Activated T-cell treated with anti-CD3 and anti-CD28 coated beads for 4 hours (primary cell): ENCODE measurements around the gene DUSP14.
A peak's percentile ranks its signal among the peaks of the same experiment; 100 is the strongest.
"Not testable (repeated sequence)": the region's sequence is repeated elsewhere in the genome, so short reads cannot be mapped to it uniquely, and the experiment has no call there.

Source experiments
- DNase-seq: peaks from one replicate; pipeline ENCODE4 v3.0.0-alpha.2; 2020

The DUSP14 gene, protein sequence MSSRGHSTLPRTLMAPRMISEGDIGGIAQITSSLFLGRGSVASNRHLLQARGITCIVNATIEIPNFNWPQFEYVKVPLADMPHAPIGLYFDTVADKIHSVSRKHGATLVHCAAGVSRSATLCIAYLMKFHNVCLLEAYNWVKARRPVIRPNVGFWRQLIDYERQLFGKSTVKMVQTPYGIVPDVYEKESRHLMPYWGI

DNA sequence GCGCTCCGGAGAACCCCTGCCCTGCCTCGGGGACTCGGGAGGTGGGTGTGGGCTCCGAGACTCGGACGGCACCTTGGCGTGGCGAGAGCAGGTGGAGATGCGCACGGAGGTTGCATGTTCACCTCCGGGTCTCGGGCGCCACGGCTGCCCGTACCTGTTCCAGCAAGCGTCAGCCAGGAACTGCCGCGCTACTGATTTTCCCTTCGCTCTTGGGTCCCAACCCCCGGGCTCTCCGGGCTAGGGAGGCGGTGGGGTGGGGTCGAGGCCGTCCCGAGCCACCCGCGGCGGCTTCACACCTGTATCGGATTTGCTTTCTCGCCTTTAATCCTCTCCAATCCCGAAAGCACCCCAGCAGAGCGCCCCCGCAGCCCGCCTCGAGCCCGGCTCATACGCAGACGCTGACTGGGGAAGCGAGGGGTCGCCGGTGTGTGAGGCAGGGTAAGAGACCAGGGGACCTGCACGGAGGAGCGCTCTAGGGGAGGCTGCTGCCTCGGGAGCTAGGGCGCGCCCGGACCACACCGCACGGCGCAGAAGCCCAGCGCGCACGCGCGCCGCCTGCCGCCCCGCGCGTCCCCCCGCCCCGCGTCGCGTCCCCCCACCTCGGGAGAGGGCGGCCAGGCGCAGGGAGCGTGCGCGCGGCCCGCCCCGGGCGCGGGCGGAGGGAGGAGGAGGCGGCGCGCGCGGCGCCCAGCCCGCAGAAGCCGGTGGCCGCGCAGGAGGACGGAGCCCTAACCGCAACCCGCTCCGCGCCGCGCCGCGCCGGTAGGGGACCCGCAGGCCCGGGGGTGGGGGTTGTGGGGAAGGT, at the start of gene DUSP14:
TSS of gene DUSP14 (plus strand) at position 695 of the 805 bp plus-strand sequence. CDS start 22,382 bp downstream, outside the sequence.
- peak; percentile 68 for DNase-seq

DNA sequence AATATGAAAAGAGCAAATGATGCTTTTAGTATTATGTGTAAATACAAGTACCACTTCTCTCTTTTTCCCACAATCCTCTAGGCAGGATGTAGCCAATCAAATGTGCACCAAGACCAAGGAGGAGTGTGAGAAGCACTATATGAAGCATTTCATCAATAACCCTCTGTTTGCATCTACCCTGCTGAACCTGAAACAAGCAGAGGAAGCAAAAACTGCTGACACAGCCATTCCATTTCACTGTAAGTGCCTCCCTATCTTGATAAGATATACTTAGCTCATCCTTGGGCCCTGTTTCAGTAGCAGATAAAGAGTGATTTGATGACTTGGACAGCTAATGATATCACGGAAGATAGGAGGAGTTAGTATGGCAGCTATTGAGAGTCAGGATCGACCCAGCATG, 49.3 kb upstream of the DUSP14 start:
- DNase-seq, result no peak

DNA sequence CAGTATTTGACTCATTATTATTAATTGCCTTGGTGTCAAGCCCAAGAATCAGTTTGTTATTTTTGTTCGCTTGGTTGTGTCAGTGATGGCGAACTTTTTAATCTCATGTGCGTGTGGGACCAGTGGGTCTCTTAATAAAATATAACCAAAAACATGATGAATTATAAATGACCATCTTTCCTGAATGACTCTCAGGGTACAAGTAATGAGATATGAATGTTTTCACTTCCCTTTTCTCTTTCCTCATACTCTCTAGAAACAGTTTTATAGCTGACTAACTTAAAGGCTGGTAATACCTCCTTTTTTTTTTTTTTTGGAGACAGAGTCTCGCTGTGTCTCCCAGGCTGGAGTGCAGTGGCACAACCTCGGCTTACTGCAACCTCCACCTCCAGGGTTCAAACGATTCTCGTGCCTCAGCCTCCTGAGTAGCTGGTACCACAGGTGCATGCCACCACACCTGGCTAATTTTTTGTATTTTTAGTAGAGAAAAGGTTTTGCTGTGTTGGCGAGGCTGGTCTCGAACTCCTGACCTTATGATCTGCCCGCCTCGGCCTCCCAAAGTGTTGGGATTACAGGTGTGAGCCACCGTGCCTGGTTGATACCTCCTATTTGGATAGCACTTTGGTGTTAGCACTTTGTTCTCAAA, 48.2 kb upstream of the DUSP14 start:
- not testable (repeated sequence) for DNase-seq

DNA sequence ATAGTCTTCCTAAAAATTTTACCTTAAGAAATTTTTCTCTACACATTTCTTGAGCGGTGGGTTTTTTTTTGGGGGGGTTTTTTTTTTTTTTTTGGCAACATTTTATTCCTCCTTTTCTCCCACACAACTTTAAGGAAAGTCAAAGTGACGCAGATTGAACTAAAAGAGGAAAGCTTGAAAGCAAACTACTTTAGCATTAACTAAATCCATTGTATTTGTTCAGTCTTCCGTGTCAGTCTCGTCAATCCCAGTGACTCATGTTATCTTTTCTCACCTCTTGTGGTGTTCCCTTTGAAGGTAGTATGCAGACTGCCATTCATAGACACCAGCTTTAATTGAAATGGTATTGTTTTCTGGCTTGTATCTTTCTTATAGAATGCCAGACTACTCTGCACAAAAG, 43.7 kb upstream of the DUSP14 start:
- no peak for DNase-seq

DNA sequence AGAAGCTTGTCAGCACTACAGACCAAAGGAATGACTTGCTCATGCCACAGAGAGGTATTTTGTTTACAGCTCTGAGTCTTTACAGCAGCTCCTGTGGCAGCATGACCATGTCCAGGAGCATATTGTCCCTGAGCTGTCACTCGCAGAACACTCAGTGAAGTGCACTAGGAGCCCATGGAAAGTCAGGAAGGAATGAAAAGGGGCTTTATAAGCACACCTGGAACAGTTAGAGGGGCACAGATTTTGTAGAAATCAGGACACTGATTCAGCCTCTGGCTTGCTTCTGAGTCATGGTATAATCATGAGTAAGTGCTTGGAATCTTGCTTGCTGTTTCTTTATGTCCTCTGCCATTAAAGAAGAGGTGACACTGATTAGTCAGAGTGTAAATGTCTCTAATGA, 42.0 kb upstream of the DUSP14 start:
- no peak for DNase-seq

DNA sequence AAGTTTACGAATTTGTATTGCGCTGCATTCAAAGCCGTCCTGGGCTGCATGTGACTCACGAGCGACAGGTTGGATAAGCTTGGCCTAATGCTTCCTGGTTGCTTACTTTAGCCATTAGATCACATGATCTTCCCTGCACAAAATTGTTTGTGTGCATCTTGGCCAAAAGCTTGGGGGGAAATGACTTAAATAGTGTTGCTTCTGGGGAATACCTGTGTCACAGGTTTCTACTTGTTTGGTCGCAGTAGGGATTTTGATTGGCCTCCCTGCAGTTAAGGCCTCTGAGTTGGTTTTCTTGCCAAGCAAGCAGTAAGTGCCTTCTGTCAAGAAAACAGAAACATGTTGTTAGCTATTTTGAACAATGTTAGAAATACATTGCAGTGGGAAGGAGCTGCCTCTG, 39.6 kb upstream of the DUSP14 start:
- no peak for DNase-seq

DNA sequence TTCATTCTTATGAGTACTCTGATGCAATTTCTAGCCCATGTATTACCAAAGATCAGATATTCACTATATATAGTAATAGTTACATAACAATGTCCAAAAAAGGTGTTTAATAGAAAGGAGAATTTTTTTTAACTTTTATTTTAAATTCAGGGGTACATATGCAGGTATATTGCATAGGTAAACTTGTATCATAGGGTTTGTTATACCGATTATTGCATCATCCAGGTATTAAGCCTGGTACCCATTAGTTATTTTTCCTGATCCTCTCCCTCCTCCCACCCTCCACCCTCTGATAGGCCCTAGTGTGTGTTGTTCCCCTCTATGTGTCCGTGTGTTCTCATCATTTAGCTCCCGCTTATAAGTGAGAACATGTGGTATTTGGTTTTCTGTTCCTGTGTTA, 31.9 kb upstream of the DUSP14 start:
- DNase-seq, result not testable (repeated sequence)

DNA sequence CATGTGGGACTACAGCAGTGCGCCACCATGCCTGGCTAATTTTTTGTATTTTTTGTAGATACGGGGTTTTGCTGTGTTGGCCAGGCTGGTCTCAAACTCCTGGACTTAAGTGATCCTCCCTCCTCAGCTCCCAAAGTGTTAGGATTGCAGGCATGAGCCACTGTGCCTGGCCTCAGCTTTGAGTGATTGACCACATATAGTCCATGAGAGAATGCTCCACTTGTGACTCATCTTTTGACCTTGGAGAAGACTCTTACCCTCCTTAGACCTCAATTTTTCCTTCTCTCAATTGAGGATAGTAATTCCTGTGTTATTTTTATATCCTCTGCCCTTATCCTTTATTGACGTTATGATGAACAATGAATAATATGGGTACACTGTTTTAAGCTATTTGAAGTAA, 30.9 kb upstream of the DUSP14 start:
- DNase-seq, result no peak

DNA sequence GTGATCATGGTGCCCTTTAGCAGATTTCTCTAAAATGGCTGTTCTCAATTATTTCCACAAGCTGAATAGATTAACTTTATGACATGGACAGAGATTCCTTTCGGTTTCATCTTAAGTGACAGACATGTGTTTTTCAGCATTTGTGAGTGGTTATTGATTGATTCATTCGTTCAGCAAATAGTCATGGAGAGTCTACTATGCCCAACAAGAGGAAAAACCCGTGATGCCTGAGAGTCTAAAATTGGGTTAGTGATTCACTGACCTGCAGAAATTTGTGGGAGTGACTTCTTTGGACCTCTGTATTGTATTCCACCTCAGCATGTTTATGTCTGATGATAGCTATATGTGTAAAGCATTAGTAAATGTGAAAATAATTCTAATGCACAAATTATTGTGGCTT, 28.0 kb upstream of the DUSP14 start:
- no peak for DNase-seq

DNA sequence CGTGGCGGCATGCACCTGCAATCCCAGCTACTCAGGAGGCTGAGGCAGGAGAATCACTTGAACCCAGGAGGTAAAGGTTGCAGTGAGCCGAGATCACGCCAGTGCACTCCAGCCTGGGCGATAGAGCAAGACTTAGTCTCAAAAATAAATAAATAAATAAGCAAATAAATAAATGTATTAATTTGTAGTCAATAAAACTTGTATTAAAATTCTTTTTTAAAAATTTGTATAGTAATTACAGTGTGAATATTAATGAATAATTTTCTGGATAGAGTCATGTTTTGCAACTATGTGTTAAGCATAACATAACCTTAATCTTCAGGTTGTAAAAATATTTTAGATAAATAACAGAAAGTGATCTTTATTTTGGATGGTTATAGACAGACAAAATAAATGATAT, 27.2 kb upstream of the DUSP14 start:
- no peak for DNase-seq

DNA sequence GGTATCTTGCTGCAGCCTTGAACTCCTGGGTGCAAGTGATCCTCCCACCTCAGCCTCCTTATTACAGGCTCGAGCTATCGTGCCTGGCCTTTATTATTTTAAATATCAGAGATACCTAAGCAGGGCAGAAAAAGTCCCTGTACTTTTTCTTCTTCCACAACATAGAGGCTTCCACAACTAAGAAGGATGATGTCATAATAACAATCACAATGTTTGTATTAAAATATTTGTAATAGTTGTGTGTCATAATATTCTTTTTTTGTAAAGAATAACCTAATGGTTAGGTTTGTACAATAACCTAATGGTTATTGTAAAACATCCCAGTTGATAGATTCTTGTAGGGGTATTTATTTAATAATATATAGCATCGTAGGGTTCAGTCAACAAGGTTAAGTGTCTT, 26.7 kb upstream of the DUSP14 start:
- DNase-seq, result no peak

DNA sequence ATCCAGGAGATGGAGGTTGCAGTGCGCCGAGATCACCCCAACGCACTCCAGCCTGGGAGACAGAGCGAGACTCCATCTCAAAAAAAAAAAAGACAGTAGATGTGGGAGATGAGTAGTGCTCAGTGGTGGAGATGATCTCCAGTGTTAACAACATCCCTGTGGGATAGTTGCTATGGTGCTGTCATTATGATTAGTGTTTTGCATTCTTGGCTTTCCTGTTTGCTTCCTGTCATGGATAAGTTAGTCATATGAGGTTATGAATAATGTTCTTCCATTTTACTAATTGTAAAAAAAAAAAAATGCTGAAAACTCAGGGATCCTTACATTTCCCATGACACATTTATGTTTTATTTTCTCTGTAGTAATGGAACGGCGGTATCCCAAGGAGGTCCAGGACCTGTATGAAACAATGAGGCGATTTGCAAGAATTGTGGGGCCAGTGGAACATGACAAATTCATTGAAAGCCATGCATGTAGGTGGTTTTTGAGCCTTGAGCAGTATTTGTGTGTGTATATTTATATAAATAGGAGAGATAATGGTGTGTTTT, 24.5 kb upstream of the DUSP14 start:
- DNase-seq, result no peak

DNA sequence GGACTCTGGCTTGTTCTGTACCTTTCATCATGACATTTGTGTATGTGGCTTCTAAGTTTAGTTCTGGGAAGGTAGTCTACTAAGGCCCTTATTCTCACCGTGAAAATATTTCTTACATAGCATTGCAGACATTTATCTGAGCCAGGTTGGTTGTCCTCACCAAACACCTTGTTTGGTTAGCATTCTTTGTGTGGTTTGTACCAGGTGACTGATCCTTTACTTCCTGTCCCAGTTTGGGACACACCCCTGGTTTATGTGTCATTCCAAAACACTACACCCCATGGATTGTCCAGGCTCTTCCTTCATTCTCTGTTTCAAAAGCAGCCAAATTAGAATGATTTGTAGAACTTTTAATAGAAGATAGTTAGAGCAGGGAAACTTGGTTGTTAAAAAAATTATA, 23.2 kb upstream of the DUSP14 start:
- DNase-seq, result no peak

DNA sequence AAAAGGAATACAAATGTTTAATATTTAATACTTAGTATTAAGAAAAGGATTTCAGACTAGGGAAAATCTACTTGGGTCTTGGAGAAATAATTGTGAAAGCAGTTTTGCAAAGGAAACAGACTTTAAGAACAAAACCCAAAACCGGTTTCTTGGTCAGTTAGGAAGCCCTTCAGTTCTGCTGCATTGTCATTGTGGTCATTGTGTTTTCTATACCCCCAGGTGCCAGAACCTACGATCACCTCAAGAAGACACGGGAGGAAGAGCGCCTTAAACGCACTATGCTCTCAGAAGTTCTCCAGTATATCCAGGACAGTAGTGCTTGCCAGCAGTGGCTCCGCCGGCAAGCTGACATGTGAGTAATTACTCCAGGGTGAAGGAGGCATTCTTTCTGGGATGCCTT, 19.5 kb upstream of the DUSP14 start:
- DNase-seq, result no peak

DNA sequence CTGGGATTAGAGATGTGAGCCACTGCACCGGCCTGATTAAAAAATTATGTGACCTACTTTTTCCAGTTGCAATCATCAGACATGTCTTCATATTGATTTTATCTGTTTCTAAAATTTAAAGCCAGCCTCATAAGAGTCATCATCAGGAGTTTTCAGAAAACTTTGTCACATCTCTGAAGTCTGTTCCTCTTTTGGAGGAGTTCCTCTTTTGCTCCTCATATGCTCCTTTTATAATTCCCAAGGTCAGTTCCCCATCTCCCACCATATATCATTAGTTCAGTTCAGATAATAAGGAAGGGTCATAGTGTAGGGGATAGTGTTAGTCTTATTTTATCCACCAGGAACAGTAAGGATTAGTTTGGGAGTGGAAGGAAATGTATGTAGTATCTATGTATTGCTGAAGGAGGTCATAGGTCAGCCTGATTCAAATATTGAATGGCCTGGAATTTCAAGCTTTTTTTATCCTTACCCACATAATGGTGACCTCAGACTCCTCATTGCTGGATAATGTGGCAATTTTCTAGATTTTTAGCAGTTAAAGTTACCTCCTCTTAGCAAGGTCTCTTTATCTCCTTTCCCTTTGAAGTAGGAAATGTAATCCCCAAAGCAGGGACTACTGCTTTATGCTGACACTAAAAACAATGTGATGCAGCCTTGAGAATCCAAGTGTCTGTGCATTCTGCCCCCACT, 13.8 kb upstream of the DUSP14 start:
- DNase-seq, result no peak

DNA sequence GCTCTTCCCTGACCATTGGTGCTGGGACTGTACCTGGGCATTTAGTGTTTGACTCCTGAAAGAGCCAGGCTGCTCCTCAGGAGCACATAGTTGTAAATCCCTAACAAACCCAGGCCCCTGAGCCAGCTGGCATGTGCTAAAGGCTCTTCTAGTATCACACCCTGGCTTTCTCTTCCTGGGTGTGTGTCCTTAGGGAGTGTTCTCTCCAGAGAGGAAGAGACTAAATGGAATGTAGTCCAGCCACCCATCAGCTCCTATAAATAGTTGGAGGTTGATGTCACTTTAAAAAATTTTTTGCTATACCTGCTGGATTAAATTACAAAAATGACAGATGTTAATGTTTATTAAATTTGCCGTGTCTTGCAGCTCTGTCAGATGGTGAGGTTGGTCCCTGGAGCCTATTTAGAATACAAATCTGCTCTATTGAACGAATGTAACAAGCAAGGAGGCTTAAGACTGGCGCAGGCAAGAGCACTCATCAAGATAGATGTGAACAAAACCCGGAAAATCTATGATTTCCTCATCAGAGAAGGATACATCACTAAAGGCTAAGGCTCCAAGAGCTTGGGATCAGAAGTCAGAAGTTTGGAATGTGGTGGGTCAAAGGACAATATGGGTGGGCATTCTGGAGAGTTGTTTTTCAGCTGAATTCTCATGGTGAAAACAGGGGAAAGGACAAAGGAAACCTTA, 13.1 kb upstream of the DUSP14 start:
- DNase-seq, result no peak

DNA sequence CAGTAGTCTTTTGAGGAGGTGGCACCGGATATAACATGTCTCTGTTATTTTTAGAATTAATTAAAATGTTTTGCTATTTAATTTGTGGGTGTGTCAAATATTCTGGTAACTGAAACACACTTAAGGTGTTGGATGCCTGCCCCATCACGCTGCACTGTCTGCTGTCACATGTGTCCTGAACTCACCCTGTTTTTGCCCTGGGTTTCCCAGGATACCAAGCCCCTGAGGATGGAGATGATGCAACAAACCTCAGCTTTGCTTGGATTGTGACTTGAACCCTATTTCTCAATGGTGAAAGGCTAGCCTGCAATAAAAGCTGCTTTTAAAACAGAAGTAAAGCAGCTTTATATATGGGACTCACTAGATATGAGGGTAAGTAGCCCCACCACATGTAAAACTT, 11.5 kb upstream of the DUSP14 start:
- DNase-seq, result no peak

DNA sequence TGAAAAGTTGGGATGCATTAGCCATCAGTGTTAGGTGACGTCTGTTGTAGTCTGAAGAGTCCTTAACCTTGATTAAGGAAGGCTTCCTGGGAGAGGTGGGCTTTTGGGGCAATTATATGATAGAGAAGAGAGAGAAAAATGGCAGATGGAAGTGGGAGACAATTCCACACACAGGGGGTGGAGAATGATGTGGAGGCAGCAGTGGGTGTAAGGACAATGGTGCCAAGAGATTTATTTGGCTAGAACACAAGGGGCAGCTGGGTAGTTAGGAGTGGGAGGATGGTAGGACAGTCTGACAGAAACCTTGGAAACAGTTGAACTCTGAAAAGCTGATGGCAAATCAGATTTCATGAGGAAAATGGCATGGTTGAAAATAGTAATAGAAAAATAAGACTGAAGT, 10.7 kb upstream of the DUSP14 start:
- no peak for DNase-seq

DNA sequence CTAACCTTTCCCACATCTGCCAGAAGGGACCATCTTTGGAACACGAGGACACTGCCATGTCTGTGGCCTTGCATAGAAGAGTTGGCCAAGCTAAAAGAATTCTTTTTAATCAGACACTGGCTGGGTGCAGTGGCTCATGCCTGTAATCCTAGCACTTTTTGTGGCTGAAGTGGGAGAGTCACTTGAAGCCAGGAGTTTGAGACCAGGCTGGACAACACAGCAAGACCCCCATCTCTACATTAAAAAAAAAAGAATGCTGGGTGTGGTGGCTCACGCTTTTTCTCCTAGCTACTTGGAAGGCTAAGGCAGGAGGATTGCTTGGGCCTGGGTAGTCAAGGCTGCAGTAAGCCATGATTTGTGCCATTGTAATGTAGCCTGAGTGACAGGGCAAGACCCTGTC, 9.3 kb upstream of the DUSP14 start:
- DNase-seq, result no peak

DNA sequence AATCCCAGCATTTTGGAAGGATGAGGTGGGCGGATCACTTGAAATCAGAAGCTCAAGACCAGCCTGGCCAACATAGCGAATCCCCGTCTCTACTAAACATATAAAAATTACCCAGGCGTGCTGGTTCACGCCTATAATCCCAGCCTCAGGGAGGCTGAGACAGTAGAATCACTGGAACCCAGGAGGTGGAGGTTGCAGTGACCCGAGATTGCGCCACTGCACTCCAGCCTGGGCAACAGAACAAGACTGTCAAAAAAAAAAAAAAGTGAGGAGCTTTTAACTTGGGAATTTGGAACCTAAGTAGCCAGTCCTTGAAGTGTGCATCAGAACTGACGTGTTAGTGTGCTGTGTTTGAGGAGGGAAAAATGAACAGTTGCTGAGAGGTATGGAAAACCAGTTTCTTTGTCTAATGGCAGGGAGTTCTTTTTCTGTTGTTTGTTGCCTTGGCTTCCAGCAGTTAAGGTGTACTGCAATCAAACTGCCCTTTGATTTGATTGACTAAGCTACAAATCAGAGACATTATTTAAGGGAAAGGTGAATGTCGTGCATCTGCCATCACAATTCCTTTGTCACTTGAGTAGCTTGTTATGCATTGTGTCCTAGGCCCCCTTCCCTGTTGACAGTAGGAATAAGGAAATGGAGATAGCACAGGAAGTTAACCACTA, 8.6 kb upstream of the DUSP14 start:
- DNase-seq, result no peak

DNA sequence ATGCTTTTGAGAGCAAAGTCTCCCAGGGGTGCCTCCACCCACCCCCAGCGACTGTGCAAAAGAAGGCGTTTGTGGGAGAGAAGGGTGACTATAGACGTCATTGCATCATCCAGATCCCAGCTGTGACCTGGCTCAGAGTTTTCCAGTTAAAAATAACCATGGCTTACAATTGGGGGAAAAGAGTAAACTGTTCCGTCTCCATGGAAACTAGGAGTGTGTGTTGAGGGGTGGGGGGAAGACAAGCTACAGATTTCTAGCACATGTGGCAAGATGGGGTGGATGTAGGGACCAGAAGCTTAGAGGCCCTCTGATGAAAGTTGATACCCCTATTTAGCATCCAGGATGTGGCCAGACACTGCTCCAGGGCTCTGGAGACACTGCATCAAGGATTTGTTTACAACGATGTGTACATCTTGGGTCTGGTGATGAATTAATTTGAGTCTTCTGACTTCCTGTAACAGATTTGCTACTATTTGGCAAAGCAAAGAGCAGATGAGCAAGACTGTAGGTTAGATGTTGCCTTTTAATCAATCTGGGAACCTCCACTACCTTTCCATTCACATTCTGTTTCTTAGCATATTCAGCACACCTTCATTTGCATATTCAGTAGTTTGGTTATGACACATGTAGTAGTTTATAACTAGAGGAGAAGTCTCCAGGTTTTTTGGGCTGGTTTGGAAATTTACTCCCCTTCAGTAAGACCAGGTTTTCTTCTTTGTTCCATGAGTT, 6.2 kb upstream of the DUSP14 start:
- no peak for DNase-seq
